ENCODE data around the gene SEBOX.

Gene SEBOX

DNA sequence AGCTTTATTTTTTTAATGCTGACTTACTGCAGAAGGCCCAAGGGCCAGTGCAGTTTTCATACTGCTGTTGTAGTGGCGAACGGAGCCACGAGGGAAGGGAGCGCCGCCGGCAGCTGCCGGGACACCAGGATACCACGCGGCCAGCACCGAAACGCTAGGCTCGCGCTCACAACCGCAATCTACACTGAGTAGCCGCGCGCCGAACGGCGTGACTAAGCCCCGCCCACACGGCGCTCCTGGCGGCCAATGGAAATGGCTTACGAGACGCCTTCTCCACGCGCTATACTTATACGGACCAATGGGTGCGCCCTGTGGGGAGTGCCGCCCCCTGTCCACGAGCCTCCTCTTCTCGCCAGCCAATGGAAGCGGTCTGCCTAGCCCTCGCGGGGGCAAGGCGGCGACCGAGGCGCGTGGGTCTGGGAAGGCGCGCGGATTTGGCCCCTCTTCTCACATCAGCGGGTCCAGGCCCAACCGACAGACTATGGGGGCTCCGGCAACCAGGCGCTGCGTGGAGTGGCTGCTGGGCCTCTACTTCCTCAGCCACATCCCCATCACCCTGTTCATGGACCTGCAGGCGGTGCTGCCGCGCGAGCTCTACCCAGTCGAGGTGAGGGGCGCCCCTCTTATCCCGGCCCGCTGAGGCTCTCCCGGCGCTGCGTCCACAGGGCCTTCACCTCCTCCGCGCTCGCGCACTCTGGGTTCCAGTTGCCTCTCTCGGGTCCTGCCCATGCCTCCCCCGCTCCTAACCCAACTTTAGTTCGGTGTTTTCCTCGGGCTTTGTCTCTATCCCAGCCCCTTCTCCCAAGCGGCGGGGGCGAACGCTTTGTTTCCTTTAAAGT, 46.0 kb downstream of the SEBOX start, which contains the start of gene TMEM97 (continued):
- TF ChIP-seq, protein P1, sequence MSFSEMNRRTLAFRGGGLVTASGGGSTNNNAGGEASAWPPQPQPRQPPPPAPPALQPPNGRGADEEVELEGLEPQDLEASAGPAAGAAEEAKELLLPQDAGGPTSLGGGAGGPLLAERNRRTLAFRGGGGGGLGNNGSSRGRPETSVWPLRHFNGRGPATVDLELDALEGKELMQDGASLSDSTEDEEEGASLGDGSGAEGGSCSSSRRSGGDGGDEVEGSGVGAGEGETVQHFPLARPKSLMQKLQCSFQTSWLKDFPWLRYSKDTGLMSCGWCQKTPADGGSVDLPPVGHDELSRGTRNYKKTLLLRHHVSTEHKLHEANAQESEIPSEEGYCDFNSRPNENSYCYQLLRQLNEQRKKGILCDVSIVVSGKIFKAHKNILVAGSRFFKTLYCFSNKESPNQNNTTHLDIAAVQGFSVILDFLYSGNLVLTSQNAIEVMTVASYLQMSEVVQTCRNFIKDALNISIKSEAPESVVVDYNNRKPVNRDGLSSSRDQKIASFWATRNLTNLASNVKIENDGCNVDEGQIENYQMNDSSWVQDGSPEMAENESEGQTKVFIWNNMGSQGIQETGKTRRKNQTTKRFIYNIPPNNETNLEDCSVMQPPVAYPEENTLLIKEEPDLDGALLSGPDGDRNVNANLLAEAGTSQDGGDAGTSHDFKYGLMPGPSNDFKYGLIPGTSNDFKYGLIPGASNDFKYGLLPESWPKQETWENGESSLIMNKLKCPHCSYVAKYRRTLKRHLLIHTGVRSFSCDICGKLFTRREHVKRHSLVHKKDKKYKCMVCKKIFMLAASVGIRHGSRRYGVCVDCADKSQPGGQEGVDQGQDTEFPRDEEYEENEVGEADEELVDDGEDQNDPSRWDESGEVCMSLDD (tag by site-specific recombination; IDR thresholded peaks at IDR 0.05) = peak; percentile 93
- TF ChIP-seq, protein P2, sequence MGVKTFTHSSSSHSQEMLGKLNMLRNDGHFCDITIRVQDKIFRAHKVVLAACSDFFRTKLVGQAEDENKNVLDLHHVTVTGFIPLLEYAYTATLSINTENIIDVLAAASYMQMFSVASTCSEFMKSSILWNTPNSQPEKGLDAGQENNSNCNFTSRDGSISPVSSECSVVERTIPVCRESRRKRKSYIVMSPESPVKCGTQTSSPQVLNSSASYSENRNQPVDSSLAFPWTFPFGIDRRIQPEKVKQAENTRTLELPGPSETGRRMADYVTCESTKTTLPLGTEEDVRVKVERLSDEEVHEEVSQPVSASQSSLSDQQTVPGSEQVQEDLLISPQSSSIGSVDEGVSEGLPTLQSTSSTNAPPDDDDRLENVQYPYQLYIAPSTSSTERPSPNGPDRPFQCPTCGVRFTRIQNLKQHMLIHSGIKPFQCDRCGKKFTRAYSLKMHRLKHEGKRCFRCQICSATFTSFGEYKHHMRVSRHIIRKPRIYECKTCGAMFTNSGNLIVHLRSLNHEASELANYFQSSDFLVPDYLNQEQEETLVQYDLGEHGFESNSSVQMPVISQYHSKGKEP (tag by site-specific recombination; IDR thresholded peaks at IDR 0.05) = no peak
- TF ChIP-seq ZSCAN23 (tag by site-specific recombination; IDR thresholded peaks at IDR 0.05) (0 out of 2 replicates have a peak, but pooled peaks have one; percentile 17), ZNF391 (tag by site-specific recombination; IDR thresholded peaks at IDR 0.05; ENCODE audit: borderline replicate concordance, low read depth) (no peak), ZNF302 (tag by site-specific recombination; IDR thresholded peaks at IDR 0.05; ENCODE audit: low read depth) (no peak), ZNF785 (tag by site-specific recombination; IDR thresholded peaks at IDR 0.05) (peak; percentile 44; the same call in 1 of the 2 replicates), ZNF843 (tag by site-specific recombination; IDR thresholded peaks at IDR 0.05) (peak; percentile 52; the same call in 1 of the 2 replicates), ZNF530 (tag by site-specific recombination; IDR thresholded peaks at IDR 0.05; ENCODE audit: low read depth) (no peak), ZNF48 (tag by site-specific recombination; IDR thresholded peaks at IDR 0.05) (no peak), SP7 (tag by site-specific recombination; IDR thresholded peaks at IDR 0.05) (peak; percentile 83), INSM2 (tag by site-specific recombination; IDR thresholded peaks at IDR 0.05) (0 out of 2 replicates have a peak, but pooled peaks have one; percentile 19), PRDM2 (tag by site-specific recombination; IDR thresholded peaks at IDR 0.05; ENCODE audit: borderline replicate concordance) (peak; percentile 71; the same call in 1 of the 2 replicates), ZNF529 (tag by site-specific recombination; IDR thresholded peaks at IDR 0.05; ENCODE audit: insufficient replicate concordance) (no peak), BCL6B (tag by site-specific recombination; IDR thresholded peaks at IDR 0.05) (no peak), ZFP3 (tag by site-specific recombination; IDR thresholded peaks at IDR 0.05; ENCODE audit: low read depth) (no peak), ZNF521 (tag by site-specific recombination; IDR thresholded peaks at IDR 0.05) (no peak), PRDM6 (tag by site-specific recombination; IDR thresholded peaks at IDR 0.05) (no peak), ZNF658 (tag by site-specific recombination; IDR thresholded peaks at IDR 0.05) (no peak), SP2 (tag by site-specific recombination; IDR thresholded peaks at IDR 0.05) (peak; percentile 100)
- TF ChIP-seq, protein P3, sequence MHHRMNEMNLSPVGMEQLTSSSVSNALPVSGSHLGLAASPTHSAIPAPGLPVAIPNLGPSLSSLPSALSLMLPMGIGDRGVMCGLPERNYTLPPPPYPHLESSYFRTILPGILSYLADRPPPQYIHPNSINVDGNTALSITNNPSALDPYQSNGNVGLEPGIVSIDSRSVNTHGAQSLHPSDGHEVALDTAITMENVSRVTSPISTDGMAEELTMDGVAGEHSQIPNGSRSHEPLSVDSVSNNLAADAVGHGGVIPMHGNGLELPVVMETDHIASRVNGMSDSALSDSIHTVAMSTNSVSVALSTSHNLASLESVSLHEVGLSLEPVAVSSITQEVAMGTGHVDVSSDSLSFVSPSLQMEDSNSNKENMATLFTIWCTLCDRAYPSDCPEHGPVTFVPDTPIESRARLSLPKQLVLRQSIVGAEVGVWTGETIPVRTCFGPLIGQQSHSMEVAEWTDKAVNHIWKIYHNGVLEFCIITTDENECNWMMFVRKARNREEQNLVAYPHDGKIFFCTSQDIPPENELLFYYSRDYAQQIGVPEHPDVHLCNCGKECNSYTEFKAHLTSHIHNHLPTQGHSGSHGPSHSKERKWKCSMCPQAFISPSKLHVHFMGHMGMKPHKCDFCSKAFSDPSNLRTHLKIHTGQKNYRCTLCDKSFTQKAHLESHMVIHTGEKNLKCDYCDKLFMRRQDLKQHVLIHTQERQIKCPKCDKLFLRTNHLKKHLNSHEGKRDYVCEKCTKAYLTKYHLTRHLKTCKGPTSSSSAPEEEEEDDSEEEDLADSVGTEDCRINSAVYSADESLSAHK (tag by site-specific recombination; IDR thresholded peaks at IDR 0.05) = no peak

Data from HEK293 (cell line).